ENCODE data around the gene MT4.
"Not testable (repeated sequence)": the region's sequence is repeated elsewhere in the genome, so short reads cannot be mapped to it uniquely, and the experiment has no call there.

MT4 gene

DNA sequence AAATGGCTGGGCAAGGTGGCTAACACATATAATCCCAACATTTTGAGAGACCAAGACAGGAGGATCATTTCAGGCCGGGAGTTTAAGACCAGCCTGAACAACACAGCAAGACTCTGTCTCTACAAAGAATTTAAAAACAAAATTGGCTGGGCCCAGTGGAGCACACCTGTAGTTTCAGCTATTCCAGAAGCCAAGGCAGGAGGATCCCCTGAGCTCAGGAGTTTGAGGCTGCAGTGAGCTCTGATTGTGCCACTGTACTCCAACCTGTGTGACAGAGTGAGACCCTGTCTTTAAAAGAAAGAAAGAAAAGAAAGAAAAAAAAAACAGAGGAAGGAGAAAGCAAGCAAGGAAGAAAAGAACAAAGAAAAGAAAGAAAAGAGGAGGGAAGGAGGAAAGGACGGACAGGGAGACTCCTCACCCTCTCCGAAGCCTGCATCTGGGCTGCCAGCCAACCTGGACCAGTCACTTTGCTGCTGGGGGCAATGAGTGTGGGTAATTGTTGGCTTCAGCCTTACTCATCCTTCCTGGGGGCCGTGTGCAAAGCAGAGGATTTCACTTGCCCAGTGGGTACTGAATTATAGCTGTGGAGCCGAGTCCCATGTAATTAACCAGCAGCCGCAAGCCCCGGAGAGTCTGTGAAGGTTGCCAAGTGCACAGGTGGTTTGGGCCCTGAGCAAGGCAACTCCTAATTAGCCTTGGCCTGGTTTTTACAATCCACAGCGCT lies 6.7 kb upstream of the MT4 start:
- no peak for DNase-seq (ENCODE audit: low read depth, low spot score)

DNA sequence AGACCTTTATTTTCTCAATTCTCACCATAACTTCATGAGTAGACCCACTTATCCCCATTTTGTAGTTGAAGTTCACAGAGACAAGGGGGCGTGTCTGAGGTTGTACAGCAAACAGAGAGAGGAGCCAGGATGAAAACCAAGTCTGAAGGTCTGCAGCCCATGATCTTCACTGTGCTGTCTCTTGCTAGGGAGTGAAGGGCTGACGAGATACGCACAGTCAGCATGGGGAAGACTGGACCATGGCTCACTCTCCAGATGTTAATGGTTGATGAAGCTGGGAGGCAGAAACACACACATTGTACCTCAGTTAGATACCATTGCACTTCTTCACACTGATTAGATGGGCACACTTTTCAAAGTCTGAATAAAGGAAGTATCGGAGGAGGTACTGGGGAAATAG lies 5.8 kb upstream of the MT4 start:
- DNase-seq (ENCODE audit: low read depth, low spot score) = no peak

DNA sequence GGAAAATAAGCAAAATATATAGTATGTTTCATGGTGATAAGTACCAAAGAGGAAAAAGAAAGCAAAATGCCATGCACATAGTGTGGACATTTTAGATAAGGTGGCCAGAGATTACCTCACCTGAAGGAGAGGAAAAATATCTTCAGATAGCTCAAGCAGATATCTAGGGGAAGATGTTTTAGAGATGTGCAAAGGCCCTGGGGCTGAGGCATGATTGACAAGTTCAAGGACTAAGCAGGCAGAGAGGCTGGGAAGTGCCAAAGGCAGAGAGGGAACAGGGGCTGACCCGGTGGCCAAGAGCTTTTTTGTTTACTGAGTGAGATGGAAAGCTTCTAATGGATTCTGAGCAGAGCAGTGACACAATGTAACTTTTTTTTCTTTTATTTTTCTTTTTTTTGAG lies 4.4 kb upstream of the MT4 start:
- no peak for DNase-seq (ENCODE audit: low read depth, low spot score)

DNA sequence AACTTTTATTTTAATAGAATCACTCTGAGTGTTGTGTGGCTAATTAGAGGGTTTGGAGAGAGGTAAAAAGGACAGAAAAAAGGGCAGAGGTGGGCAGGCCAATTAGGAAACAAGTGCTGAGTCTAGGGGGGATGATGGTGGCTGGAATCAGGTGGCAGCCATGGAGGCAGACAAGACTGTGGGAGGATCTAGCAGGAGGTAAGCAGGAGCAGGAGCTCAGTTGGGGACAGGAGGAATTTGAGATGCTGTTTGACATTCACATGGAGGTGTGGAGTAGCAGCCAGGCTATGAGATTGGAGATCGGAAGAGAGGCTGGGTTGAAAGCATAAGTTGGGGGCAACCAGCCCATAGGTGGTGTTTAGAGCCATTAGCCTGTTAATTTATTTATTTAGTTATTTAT lies 3.7 kb upstream of the MT4 start:
- DNase-seq (ENCODE audit: low read depth, low spot score) = no peak

DNA sequence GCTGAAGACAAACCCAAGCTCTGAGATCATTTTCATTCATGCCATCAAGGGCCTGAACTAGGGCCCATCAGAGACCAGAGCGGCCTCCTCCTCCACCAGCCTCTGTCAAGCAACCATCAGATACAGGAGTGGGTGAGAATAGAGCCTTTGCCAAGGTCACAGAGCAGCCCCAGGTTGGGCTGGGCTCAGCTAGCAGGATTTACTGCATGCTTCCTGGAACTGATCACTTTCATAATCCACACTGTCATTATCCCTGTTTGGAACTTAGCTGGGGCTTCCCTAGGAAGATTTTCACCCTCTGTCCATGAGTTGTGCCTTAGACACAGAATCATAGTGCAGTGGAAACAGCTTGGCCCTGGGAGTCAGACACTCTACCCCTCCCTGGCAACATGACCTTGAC lies 5.1 kb downstream of the MT4 start:
- DNase-seq (ENCODE audit: low read depth, low spot score) = no peak

DNA sequence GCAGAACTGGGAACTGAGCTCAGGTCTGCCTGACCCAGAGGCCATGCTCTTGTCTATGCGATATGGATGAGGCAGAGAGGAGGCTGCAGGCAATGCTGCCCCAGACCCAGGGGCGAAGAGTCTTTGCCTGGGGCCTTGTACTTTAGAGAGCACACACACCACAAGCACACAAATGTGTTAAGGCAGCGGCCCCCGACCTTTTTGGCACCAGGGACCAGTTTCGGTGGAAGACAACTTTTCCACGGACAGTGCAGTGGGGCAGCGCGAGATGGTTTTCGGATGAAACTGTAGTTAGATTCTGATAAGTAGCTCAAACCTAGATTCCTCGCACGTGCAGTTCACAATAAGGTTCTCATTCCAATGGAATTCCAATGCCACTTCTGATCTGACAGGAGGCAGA lies 6.7 kb downstream of the MT4 start:
- no peak for DNase-seq (ENCODE audit: low read depth, low spot score)

DNA sequence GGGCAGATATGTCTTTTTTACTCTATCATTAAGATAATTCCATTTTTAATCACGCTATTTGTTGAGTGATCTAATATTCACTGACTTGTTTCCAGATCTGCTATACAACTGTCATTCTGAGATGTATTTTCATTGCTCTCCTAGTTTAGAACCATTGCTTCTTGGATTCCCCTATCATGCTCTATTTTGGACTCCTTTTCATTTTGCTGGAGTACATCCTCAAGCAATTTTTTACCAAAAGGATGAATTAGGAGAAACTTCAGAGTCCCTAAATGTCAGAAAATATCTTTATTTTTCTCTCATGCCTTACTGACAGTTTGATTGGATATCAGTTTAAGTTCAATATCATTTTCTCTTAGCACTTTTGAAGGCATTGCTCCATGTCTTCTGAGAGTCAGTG lies 9.8 kb downstream of the MT4 start:
- no peak for DNase-seq (ENCODE audit: low read depth, low spot score)

DNA sequence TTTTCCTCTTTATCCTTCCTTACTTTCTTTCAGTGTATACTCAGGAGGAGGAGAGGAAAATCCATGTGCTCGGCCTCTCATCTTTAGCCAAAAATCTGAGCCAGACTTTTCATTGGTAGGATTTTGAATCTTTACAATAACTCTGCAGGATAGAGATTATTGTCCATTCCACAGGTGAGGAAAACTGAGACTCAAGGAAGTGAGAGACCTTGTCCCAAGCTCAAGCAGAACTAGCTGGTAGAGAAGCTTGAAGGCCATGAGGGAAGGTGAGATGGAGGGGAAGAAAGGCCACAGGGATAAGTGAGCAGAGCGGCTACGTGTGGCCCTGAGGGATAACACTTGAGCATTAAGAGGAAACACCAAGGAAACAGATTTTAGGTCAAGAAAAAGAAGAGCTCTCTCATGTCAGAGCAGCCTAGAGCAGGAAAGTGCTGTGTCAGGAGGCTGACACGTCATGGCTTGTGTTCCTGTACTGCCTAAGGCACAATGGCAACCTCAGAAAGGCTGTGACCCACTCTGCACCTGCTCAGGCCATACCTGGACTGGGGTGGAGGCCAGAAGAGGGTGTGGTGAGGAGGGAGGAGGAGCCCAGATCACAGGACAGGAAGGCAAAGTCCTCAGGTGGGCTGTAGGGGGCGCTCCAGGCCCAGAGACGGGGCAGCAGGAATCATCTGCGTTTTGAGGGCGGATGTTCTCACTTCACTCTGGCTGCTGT lies 11.9 kb downstream of the MT4 start:
- no peak for DNase-seq (ENCODE audit: low read depth, low spot score)

DNA sequence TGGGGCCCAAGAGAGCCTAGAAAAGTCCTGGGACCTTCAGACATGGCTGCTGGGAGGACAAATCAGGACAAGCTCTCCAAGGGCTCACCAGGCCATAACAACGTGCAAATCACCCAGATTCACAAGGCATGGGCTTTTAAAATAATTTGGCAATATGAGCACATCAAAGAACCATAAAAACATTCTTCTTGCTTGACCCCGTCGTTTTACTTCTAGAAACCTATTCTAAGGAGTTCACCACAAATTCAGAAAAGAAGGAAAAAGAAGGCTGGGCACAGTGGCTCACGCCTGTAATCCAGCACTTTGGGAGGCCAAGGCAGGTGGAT lies 12.4 kb downstream of the MT4 start:
- no peak for DNase-seq (ENCODE audit: low read depth, low spot score)

DNA sequence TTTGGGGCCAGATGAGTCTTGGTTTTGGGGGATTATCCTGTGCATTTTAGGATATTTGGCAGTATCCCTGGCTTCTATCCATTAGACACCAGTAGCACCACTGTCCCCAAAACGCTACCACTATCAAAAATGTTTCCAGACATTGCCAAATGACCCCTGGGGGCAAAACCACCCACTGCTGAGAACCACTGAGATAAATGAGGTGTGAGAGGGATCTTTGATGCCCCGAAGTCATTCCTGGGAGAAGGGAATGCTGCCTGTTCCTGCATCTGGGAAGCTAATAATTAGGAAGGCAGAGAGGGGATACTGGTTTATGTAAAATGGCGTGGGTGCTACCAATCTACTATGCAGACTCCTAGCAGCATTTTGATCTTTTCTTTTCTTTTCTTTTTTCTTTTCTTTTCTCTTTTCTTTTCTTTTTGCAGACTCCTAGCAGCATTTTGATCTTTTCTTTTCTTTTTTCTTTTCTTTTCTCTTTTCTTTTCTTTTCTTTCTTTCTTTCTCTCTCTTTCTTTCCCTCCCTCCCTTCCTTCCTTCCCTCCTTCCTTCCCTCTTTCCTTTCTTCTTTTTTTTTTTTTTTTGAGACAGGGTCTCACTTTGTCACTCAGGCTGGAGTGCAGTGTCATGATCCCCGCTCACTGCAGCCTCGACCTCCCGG lies 15.6 kb downstream of the MT4 start:
- DNase-seq (ENCODE audit: low read depth, low spot score) = no peak

DNA sequence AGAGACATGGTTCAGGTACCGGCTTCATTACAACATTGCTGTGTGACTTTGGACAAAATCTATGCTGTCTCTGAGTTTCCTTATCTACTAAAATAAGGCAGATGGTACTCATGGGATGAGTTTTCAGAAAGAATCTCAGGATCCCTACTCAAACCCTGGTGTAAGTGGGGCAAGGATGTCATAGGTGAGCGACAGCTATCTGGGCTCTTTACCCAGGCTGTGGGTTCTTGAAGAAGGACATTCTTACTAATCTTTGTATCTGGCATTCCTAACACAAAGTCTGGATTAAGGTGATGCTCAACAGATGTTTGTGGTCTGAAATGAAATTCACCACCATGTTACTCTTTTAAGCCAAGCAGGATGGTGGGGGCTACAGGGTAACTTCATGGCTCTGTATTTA lies 18.0 kb downstream of the MT4 start:
- not testable (repeated sequence) for DNase-seq (ENCODE audit: low read depth, low spot score)

DNA sequence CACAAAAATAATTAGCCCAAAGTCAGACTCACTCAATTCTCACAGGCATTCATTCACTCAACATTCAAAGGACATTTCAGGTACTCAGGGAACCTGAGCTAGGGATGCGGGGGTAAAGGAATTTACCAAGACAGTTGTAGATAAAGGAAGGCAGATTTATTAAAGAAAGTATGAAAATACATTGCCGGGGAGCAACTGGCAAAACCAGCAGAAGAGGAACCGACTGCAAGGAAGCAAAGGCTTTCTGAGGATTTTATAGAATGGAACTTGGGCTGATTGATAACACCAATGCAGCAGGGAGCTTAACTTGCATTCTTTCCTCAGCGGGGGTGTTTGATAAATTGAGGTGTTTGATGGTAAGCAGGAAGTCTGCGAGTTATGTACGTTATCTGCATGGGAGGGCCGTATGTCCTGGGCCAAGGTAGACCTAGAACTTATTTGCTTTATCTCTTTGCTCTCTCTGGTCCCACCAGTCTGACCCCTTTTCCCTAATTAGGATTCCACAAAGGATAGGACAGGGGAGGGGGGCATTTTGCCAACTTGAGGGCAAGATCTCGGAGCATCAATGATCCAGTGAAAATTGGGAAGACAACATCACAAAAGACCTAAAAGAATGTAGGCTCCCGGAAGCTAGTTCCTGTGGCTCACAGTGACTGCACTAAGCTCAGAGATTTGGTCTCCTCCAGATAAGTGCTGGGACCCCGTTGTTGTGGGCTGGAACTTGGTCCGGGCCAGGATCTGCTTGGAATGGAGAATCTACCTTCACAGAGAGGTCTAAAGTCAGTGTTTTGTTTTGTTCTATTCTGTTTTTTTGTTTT lies 18.7 kb downstream of the MT4 start:
- DNase-seq (ENCODE audit: low read depth, low spot score) = no peak

DNA sequence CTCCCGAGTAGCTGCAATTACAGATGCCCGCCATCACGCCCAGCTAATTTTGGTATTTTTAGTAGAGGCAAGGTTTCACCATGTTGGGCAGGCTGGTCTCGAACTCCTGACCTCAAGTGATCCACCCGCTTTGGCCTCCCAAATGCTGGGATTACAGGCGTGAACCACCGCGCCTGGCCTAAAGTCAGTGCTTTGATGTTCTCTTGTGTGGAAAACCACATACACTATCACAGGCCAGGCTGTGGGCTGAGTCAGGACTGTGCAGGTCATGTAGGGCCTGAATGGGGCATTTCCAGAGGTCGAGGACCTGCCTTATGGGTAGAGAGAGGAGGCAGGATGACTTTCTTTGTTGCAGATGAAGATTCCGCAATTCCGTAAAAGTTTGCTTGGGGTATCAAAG lies 19.4 kb downstream of the MT4 start:
- DNase-seq (ENCODE audit: low read depth, low spot score) = no peak

DNA sequence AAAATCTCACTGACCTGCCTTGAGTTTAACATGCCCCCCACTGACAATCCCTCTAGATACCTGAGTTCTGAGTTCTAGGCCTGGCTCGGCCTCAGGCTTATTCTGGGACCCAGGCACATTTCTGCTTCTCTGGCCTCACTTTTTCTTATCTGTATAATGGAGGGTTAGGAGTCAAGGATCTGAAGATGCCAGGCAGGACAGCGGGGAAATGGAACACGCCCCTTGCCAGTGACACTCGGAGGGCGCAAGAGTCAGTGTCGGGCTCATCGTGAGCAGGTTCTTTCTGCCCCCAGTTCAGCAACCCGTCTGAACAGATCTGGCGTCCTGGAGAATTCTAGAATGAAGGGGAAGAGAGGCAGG lies 23.9 kb downstream of the MT4 start:
- DNase-seq (ENCODE audit: low read depth, low spot score) = no peak

DNA sequence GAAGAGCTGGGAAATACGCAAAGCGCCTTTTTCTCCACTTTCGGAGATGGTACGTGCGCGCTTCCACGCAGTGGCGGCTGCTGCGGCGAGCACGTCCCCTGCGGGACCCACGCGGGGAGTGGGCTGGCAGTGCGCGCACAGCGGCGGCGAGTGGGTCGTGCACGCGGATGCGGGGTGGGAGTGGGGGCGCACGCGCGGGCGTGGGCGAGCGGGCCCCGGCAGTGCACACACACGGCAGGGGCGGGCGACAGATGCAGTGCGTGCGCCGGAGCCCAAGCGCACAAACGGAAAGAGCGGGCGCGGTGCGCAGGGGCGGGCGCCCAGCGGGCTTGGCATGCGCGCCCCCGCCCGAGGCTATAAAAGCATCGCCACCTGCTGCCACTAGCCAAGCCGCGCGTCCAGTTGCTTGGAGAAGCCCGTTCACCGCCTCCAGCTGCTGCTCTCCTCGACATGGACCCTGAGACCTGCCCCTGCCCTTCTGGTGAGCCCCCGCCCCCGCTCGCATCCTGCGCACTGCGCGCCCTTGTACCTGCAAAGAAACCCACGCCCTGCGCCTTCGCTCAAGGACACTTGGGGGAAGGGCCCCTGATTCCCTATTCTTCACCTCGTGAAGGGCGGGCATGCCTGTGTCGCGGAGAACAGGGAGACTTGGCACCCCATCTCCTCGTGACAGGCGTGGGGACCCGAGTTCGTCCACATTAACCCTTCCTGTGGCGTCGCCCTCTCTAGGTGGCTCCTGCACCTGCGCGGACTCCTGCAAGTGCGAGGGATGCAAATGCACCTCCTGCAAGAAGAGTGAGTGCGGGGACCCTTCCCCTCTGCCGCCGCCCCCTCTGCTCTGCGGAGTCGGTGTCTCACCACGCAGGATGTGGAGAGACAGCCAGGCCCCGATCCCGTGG lies 24.5 kb downstream of the MT4 start, which contains the start of gene MT3:
Gene MT3, plus strand, starts transcription at position 388 of the 899 bp plus-strand sequence. Its CDS starts 63 bp downstream, at position 451.
- no peak for DNase-seq (ENCODE audit: low read depth, low spot score)

DNA sequence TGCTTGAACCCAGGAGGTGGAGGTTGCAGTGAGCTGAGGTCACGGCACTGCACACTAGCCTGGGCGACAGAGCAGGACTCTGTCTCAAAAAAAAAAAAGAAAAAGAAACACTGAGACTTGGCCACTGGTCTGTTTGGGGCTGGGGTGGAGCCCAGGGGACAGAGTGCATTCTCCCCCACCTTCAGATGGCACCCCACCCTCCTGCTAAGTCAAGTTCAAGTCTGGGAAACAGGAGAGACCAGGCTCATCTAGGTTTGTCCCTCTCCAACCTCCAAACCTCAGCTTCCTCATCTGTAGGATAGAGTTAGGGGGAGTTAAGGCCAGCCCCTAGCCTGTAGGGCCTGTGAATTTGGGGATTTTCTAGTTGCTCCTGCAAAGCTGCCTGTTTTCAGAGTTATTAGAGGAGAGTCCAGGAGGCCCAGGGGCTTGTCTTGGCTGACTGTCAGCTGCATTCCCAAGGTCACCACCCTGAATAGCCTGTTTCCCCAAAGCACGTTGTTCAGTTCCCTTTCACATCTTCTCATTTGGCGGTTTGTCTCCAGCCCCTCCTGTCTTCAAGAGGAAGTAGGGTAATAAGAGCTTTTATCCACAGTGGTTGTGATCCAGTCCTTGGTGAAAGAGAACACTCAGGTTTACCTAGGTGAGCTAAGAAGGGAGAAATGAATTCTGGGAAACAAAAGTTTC lies 26.6 kb downstream of the MT4 start:
- DNase-seq (ENCODE audit: low read depth, low spot score) = no peak

DNA sequence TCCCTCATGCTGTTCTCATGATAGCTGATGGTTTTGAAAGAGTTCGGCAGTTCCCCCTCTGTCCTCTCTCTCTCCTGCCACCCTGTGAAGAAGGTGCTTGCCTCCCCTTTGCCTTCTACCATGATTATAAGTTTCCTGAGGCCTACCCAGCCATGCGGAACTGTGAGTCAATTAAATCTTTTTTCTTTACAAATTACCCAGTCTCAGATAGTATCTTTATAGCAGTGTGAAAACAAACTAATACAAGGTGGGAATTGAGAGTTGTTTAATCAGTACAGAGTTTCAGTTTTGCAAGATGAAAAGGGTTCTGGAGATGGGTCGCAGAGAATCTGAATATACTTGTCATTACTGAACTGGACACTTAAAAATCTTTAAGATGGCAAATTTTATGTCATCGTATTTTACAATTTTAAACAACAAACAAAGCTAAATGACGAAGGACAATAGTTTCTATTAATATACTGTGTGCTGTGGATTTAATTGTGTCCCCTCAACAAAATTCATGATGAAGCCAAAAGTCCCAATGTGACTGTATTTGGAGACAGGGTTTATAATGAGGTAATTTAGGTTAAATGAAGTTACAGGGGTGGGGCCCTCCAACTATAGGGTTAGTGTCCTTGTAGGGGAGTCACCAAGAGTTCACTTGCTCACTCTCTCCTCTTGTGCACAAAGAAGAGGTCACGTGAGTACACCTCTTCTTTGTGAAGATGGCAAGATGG lies 28.9 kb downstream of the MT4 start:
- DNase-seq (ENCODE audit: low read depth, low spot score) = no peak

DNA sequence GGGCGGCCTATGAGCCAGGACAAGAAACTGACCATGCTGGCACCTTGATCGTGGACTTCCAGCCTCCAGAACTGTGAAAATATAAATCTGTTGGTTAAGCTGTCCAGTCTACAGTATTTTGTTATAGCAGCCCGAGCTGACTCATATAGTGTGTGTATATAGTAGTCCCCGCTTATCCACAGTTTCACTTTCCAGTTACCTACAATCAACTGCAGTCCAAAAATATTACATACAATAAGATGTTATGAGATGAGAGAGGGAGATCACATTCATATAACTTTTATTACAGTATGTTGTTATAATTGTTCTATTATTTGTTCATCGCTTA lies 29.4 kb downstream of the MT4 start:
- no peak for DNase-seq (ENCODE audit: low read depth, low spot score)

DNA sequence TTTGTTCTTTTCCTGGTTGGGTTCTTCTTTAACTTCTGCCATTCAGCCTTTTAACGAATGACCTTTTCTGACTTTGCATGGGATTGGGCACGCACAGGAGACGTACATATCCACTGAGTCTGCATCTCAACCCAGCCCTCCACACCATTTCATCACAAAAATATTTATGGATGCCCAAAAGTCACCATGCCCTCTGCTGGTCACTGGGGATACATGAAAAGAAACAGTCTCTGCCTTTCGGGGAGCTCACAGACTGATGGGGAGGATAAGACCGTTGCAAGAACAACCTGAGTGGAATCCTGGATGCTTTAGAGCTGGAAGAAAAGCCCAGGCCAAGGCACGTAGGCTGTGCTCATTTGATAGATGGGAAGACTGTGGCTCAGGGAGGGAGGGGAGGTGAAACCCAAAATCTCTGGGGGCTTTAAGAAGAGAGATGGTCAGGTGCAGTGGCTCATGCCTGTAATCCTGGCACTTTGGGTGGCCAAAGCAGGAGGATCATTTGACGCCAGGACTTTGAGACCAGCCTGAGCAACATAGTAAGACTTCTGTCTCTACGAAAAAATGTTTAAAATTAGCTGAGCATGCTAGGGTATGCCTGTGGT lies 35.6 kb downstream of the MT4 start:
- DNase-seq (ENCODE audit: low read depth, low spot score) = no peak

DNA sequence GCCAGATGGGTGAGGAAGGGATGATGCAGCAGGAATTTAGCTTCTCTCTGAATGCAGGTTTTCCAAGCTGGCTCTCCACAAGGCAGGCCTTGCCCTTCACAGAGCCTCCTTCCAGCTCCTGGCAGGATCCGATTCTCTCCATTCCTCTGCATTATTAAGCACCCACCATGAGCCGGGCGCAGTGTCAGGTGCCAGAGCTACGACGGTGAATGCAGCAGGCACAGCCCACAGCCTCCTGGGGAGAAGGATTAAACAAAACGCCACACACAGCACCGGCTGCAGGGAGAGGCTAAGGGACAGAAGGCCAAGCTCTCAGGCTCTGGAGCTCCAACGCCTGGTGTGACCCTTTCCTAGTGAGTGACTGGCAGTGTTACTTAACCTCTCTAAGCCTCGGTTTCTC lies 36.5 kb downstream of the MT4 start:
- no peak for DNase-seq (ENCODE audit: low read depth, low spot score)

Data from brain pericyte (primary cell).